Neural progenitor cell (in vitro differentiated cells): ENCODE measurements around the gene KSR1.

Source experiments
- CTCF ChIP-seq: fragments of 200-600 bp; sonication (generic); IDR thresholded peaks from 2 replicates; pipeline ENCODE4 v1.5.1; 2017; ENCODE audit warnings: antibody characterized with exemption, mild to moderate bottlenecking
- EZH2 ChIP-seq: fragments of 200-600 bp; sonication (generic); IDR thresholded peaks from 2 replicates; pipeline ENCODE4 v1.6.1; 2017; ENCODE audit warnings: antibody characterized with exemption, mild to moderate bottlenecking, moderate library complexity

GRCh38 chr17:27635275-27635823 lies 179.1 kb downstream of the KSR1 start:
- TF ChIP-seq CTCF (no peak), EZH2 (no peak)
